CD14-positive monocyte (primary cell): ENCODE data around the gene ATF1. TPM values are rescaled to one million over a fixed set of nuclear protein-coding genes. Genes with fewer than 3 reads are reported as not detected.
"Not testable (repeated sequence)": the region's sequence is repeated elsewhere in the genome, so short reads cannot be mapped to it uniquely, and the experiment has no call there.

Experiments
- DNase-seq, 3 donors: peaks; one replicate each; pipeline ENCODE4 v3.0.0-alpha.2; 2011 to 2022
- H2AFZ ChIP-seq: 2 replicates; pipeline ENCODE4 v1.6.0; 2012; ENCODE audit warnings: mild to moderate bottlenecking, low read depth, low read length, inconsistent platforms; ENCODE audit not compliant: insufficient read depth, poor library complexity, severe bottlenecking
- H3K27ac ChIP-seq, 2 donors: 1 replicate in 1 of 2; 2 replicates in 1 of 2; pipeline ENCODE4 v1.5.1; 2012 to 2013; ENCODE audit warnings: low read length in 2 of 2, control low read depth in 1 of 2, inconsistent platforms in 1 of 2, low read depth in 1 of 2, mild to moderate bottlenecking in 1 of 2
- H3K27me3 ChIP-seq, 2 donors: one replicate each; pipeline versions ENCODE4 v1.6.0 to v1.6.1; 2011 to 2013; ENCODE audit warnings: low read length in 2 of 2; ENCODE audit not compliant: control insufficient read depth in 2 of 2, insufficient read depth in 2 of 2
- H3K36me3 ChIP-seq, 2 donors: replicated peaks in 1 of 2; 1 replicate in 1 of 2; 2 replicates in 1 of 2; pipeline versions ENCODE4 v1.5.1 to v1.6.1; 2012 to 2013; ENCODE audit warnings: low read length in 2 of 2, control low read depth in 1 of 2, inconsistent platforms in 1 of 2, mild to moderate bottlenecking in 1 of 2; ENCODE audit not compliant: insufficient read depth in 2 of 2, control insufficient read depth in 1 of 2
- H3K4me1 ChIP-seq, 2 donors: 1 replicate in 1 of 2; 2 replicates in 1 of 2; pipeline versions ENCODE4 v1.5.1 to v1.6.1; 2012 to 2013; ENCODE audit warnings: low read length in 2 of 2, control low read depth in 1 of 2, inconsistent platforms in 1 of 2, mild to moderate bottlenecking in 1 of 2, moderate library complexity in 1 of 2; ENCODE audit not compliant: insufficient read depth in 2 of 2, control insufficient read depth in 1 of 2
- H3K4me2 ChIP-seq: replicated peaks from 2 replicates; pipeline ENCODE3; 2012; ENCODE audit warnings: low read length, moderate library complexity, mild to moderate bottlenecking; ENCODE audit not compliant: poor library complexity, severe bottlenecking; ENCODE audit errors: extremely low read depth
- H3K4me3 ChIP-seq, 3 experiments: fragments of 200-600 bp in 1 of 3; sonication (generic) in 1 of 3; replicated peaks in 1 of 3; 1 replicate in 2 of 3; 2 replicates in 1 of 3; pipeline ENCODE4 v1.5.1; 2011 to 2013; ENCODE audit warnings: low read length in 3 of 3, mild to moderate bottlenecking in 3 of 3, control low read depth in 2 of 3, low read depth in 2 of 3, inconsistent platforms in 1 of 3, moderate library complexity in 1 of 3
- H3K79me2 ChIP-seq: 2 replicates; pipeline ENCODE4 v1.6.0; 2012; ENCODE audit warnings: mild to moderate bottlenecking, control low read depth, inconsistent platforms, low read length, moderate library complexity; ENCODE audit not compliant: insufficient read depth
- H3K9ac ChIP-seq: 2 replicates; pipeline ENCODE4 v1.6.0; 2017; ENCODE audit warnings: low read length, mild to moderate bottlenecking; ENCODE audit not compliant: insufficient read depth, poor library complexity, severe bottlenecking
- H3K9me3 ChIP-seq, 2 donors: replicated peaks in 1 of 2; 1 replicate in 1 of 2; 2 replicates in 1 of 2; pipeline versions ENCODE4 v1.5.1 to v1.6.1; 2012 to 2013; ENCODE audit warnings: low read length in 2 of 2, control low read depth in 1 of 2; ENCODE audit not compliant: control insufficient read depth in 1 of 2, insufficient read depth in 1 of 2
- H4K20me1 ChIP-seq: 2 replicates; pipeline ENCODE4 v1.6.0; 2012; ENCODE audit warnings: mild to moderate bottlenecking, low read length, control low read depth, moderate library complexity; ENCODE audit not compliant: insufficient read depth
- H3K27ac Mint-ChIP-seq, 7 donors: one replicate each; pipeline ENCODE4 v1.8.0; 2020; ENCODE audit warnings: mild to moderate bottlenecking in 7 of 7, mixed read lengths in 7 of 7, moderate library complexity in 6 of 7, inconsistent platforms in 2 of 7
- H3K27me3 Mint-ChIP-seq, 3 donors: one replicate each; pipeline ENCODE4 v1.8.0; 2021 to 2022; ENCODE audit warnings: low read depth in 3 of 3, mild to moderate bottlenecking in 3 of 3, mixed read lengths in 3 of 3, moderate library complexity in 3 of 3, inconsistent platforms in 1 of 3
- H3K36me3 Mint-ChIP-seq, 2 donors: one replicate each; pipeline ENCODE4 v1.8.0; 2020; ENCODE audit warnings: mixed read lengths in 2 of 2, inconsistent platforms in 1 of 2, mild to moderate bottlenecking in 1 of 2
- H3K4me1 Mint-ChIP-seq: one replicate; pipeline ENCODE4 v1.8.0; 2020; ENCODE audit warnings: mild to moderate bottlenecking, mixed read lengths
- H3K4me3 Mint-ChIP-seq, 2 donors: one replicate each; pipeline ENCODE4 v1.8.0; 2020; ENCODE audit warnings: mild to moderate bottlenecking in 2 of 2, mixed read lengths in 2 of 2, moderate library complexity in 1 of 2
- H3K9me3 Mint-ChIP-seq, 7 donors: one replicate each; pipeline ENCODE4 v1.8.0; 2020 to 2022; ENCODE audit warnings: mixed read lengths in 7 of 7, mild to moderate bottlenecking in 6 of 7, moderate library complexity in 6 of 7, inconsistent platforms in 2 of 7
- CTCF ChIP-seq: fragments of 200-600 bp; IDR thresholded peaks from one replicate; pipeline ENCODE4 v1.8.0; 2022; ENCODE audit warnings: antibody characterized with exemption, mild to moderate bottlenecking
- WGBS: methylation state at CpG from one replicate; pipeline ENCODE4 v1.1.5; 2013; ENCODE audit warnings: missing lambda C conversion rate; ENCODE audit not compliant: insufficient coverage; 5-methylcytosine and 5-hydroxymethylcytosine counted together
- intact Hi-C, 2 donors: fragments of 100-400 bp; cut with micrococcal nuclease; formaldehyde crosslinking; loops; one replicate each; pipeline versions ENCODE4 v1.15.0 to v1.15.1; 2023
- polyA plus RNA-seq, 3 donors: library from polyadenylated mRNA; depleted of rRNA in 1 of 3; unstranded in 2 of 3; stranded (reverse) in 1 of 3; fragments of 300-500 nt in 2 of 3; fragments of >200 nt in 1 of 3; fragmentation: Illumina TruSeq in 2 of 3; gene quantifications; 1 replicate in 2 of 3; 2 replicates in 1 of 3; pipeline ENCODE4 v1.2.3, GENCODE V29; 2012 to 2021

Gene ATF1
- polyA plus RNA-seq, 3 donors = 12.6 to 21.9 (median 21.5) TPM

GRCh38 chr12:50828121-50828520 lies 64.2 kb downstream of the ATF1 start:
- no peak for DNase-seq
- no CpG with 5 or more reads among the region's 1 CpG for WGBS

GRCh38 chr12:50828886-50829285 lies 65.0 kb downstream of the ATF1 start:
- H3K4me1 ChIP-seq = peaks cover 0 to 3% of the 10 kb centered on the region in 2 donors
- Mint-ChIP-seq H3K36me3 (no peaks in the 10 kb centered on the region), H3K27me3 (peaks cover 1 to 3% (median 2%) of the 10 kb centered on the region in 3 donors), H3K27ac (peak overlapping the region in 1 of 7 donors; percentile 30), H3K4me3 (no peak overlapping the region), H3K4me1 (peaks cover 5% of the 10 kb centered on the region), H3K9me3 (peaks cover 5 to 14% (median 9%) of the 10 kb centered on the region in 7 donors)
- H2AFZ ChIP-seq = no peak overlapping the region
- peaks cover 2 to 3% of the 10 kb centered on the region in 2 donors for H3K9me3 ChIP-seq
- no peak overlapping the region for H3K27ac ChIP-seq
- intact Hi-C loops = loop anchor here (5.0 kb wide), 2 partner anchors 198 to 523 kb away; partner anchors contain the start of gene SLC11A2 (in 2 of the 2)
- H3K4me3 ChIP-seq = no peak overlapping the region
- no peaks in the 10 kb centered on the region for H3K36me3 ChIP-seq
- no peak for TF ChIP-seq CTCF
- H3K79me2 ChIP-seq = no peaks in the 10 kb centered on the region
- no peaks in the 10 kb centered on the region for H4K20me1 ChIP-seq
- H3K4me2 ChIP-seq = no peak overlapping the region
- H3K27me3 ChIP-seq = no peaks in the 10 kb centered on the region
- DNase-seq = no peak
- no peak overlapping the region for H3K9ac ChIP-seq
- no CpG with 5 or more reads among the region's 2 CpGs for WGBS

More at GRCh38 chr12:50828121-50828520, 64.2 kb downstream of the ATF1 start:
- H3K4me3 Mint-ChIP-seq = no peak overlapping the region
- Histone ChIP-seq H3K9me3 (no peaks in the 10 kb centered on the region), H4K20me1 (no peaks in the 10 kb centered on the region), H3K36me3 (no peaks in the 10 kb centered on the region), H3K4me2 (no peak overlapping the region), H3K4me3 (no peak overlapping the region), H3K27ac (no peak overlapping the region), H3K27me3 (no peaks in the 10 kb centered on the region), H3K4me1 (peaks cover 0 to 3% of the 10 kb centered on the region in 2 donors), H2AFZ (no peak overlapping the region), H3K79me2 (no peaks in the 10 kb centered on the region), H3K9ac (no peak overlapping the region)
- no peaks in the 10 kb centered on the region for H3K36me3 Mint-ChIP-seq
- peaks cover 1 to 7% (median 2%) of the 10 kb centered on the region in 7 donors for H3K9me3 Mint-ChIP-seq
- peaks cover 5% of the 10 kb centered on the region for H3K4me1 Mint-ChIP-seq
- H3K27ac Mint-ChIP-seq = peak overlapping the region in 1 of 7 donors; percentile 64
- no peak for TF ChIP-seq CTCF
- intact Hi-C loops = loop anchor here (5.0 kb wide), 2 partner anchors 199 to 524 kb away; partner anchors contain the start of gene SLC11A2 (in 2 of the 2)
- H3K27me3 Mint-ChIP-seq = peaks cover 1 to 3% (median 2%) of the 10 kb centered on the region in 3 donors

- DNase-seq, H3K9ac ChIP-seq, H3K79me2 ChIP-seq, H3K4me1 Mint-ChIP-seq, H3K27me3 Mint-ChIP-seq, H3K27me3 ChIP-seq, H3K36me3 ChIP-seq, H2AFZ ChIP-seq, H3K27ac ChIP-seq, H3K36me3 Mint-ChIP-seq, H3K4me3 Mint-ChIP-seq, H3K4me2 ChIP-seq, H3K4me3 ChIP-seq, H3K4me1 ChIP-seq, H4K20me1 ChIP-seq, H3K27ac Mint-ChIP-seq: not testable (repeated sequence)
- intact Hi-C loops = loop anchor here in 1 of 2 donors (10.0 kb wide), 1 partner anchor 511 kb away; the partner anchor contains the start of gene CELA1
- peaks cover 17 to 30% (median 26%) of the 10 kb centered on the region in 7 donors for H3K9me3 Mint-ChIP-seq
- H3K9me3 ChIP-seq = peaks cover 10 to 13% of the 10 kb centered on the region in 2 donors
Observed at GRCh38 chr12:50833801-50834200, 69.9 kb downstream of the ATF1 start.
